Esophagus muscularis mucosa (tissue), 4 donors: ENCODE data around the gene TBC1D21. TPM values are rescaled to one million over a fixed set of nuclear protein-coding genes. Genes with fewer than 3 reads are reported as not detected.

Experiments
- DNase-seq: peaks from one replicate; pipeline ENCODE4 v3.0.0-alpha.2; 2017; ENCODE audit errors: extremely low spot score
- H3K27ac ChIP-seq, 4 donors: fragments of 200-600 bp; sonication (generic); replicated peaks in 1 of 4; 1 replicate in 3 of 4; 2 replicates in 1 of 4; pipeline ENCODE4 v1.5.1; 2016 to 2019; ENCODE audit warnings: mild to moderate bottlenecking in 1 of 4
- H3K27me3 ChIP-seq, 4 donors: fragments of 200-600 bp; sonication (generic); one replicate each; pipeline versions ENCODE4 v1.5.1 to v1.6.0; 2016 to 2019
- H3K36me3 ChIP-seq, 4 donors: fragments of 200-600 bp; sonication (generic); one replicate each; pipeline ENCODE4 v1.5.1; 2016 to 2019
- H3K4me1 ChIP-seq, 4 donors: fragments of 200-600 bp; sonication (generic); one replicate each; pipeline ENCODE4 v1.5.1; 2016 to 2019
- H3K4me3 ChIP-seq, 4 donors: fragments of 200-600 bp; sonication (generic); 1 replicate in 2 of 4; 2 replicates in 2 of 4; pipeline ENCODE4 v1.5.1; 2016 to 2019; ENCODE audit warnings: mild to moderate bottlenecking in 4 of 4, moderate library complexity in 1 of 4
- H3K9me3 ChIP-seq, 4 donors: fragments of 200-600 bp; sonication (generic); 1 replicate in 3 of 4; 2 replicates in 1 of 4; pipeline ENCODE4 v1.5.1; 2016 to 2019
- CTCF ChIP-seq, 3 experiments: fragments of 200-600 bp in 2 of 3; fragments of 450-650 bp in 1 of 3; sonication (generic) in 2 of 3; IDR thresholded peaks; one replicate each; pipeline ENCODE4 v1.5.1; 2017 to 2019; ENCODE audit warnings: antibody characterized with exemption in 3 of 3, mild to moderate bottlenecking in 2 of 3, moderate library complexity in 1 of 3
- EP300 ChIP-seq: sonication (generic); formaldehyde crosslinking; IDR thresholded peaks from one replicate; pipeline ENCODE4 v1.6.1; 2017; ENCODE audit warnings: antibody characterized with exemption
- POLR2A ChIP-seq: fragments of 450-650 bp; IDR thresholded peaks from one replicate; pipeline ENCODE4 v1.6.1; 2017; ENCODE audit warnings: antibody characterized with exemption, moderate library complexity, mild to moderate bottlenecking, low read depth
- POLR2AphosphoS5 ChIP-seq, 2 donors: sonication (generic); formaldehyde crosslinking; IDR thresholded peaks; one replicate each; pipeline ENCODE4 v1.6.1; 2017; ENCODE audit warnings: antibody characterized with exemption in 2 of 2
- WGBS: methylation state at CpG from one replicate; pipeline ENCODE4 v1.1.5; 2018; 5-methylcytosine and 5-hydroxymethylcytosine counted together
- intact Hi-C: fragments of 100-400 bp; cut with DNase I; formaldehyde crosslinking; loops from one replicate; pipeline ENCODE4 v1.15.1; 2023
- total RNA-seq, 4 donors: library from RNA; depleted of rRNA; stranded (reverse); fragments of >200 nt; gene quantifications; one replicate each; pipeline versions ENCODE4 v1.1.0 to v1.2.1, GENCODE V29; 2016

Gene TBC1D21
- total RNA-seq, 4 donors from 2014 or later: not detected

DNA sequence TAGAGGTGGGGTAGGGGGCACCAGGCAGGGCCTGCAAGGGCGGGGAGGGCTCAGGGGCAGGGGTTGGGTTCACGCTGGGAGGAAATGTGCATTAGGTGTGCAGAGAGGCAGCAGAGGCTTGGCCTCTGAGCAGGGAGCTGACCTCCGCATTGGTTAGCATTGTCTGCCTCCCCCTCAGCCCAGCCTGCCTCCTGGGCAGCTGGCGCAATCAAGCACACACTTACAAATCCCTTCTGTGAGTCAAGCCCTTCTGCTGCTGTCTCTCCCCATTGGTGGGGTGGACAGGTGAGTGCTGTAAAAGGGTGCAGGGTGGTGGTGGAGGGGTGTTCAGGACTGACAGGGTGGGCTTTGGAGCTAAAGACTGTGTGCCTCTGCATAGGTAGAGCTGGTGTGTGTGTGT is 62.2 kb downstream of the TBC1D21 start:
- H3K27me3 ChIP-seq: peaks cover 0 to 7% (median 0%) of the 10 kb centered on the region in 4 donors
- H3K36me3 ChIP-seq: peaks cover 0 to 20% (median 3%) of the 10 kb centered on the region in 4 donors
- no peak for DNase-seq
- no peak for TF ChIP-seq POLR2AphosphoS5 (IDR thresholded peaks at IDR 0.05)
- TF ChIP-seq CTCF (IDR thresholded peaks at IDR 0.05): no peak
- no peak for TF ChIP-seq EP300
- no peak for TF ChIP-seq POLR2A
- H3K27ac ChIP-seq: no peak overlapping the region
- intact Hi-C loops: no loop called here
- peaks cover 5 to 80% (median 54%) of the 10 kb centered on the region in 4 donors for H3K4me1 ChIP-seq
- H3K4me3 ChIP-seq: no peak overlapping the region
- H3K9me3 ChIP-seq: no peaks in the 10 kb centered on the region
- WGBS: 90% methylated on average over 4 of the region's 4 CpGs

GRCh38 chr15:73936181-73936580 is 62.8 kb downstream of the TBC1D21 start:
- intact Hi-C loops: no loop called here
- Histone ChIP-seq H3K4me3 (no peak overlapping the region), H3K9me3 (no peaks in the 10 kb centered on the region), H3K36me3 (peaks cover 0 to 20% (median 3%) of the 10 kb centered on the region in 4 donors), H3K27ac (peak overlapping the region in 3 of 4 donors; percentile 22 to 50 (median 38)), H3K27me3 (peaks cover 0 to under 1% (median 0%) of the 10 kb centered on the region in 4 donors), H3K4me1 (peaks cover 8 to 80% (median 54%) of the 10 kb centered on the region in 4 donors)
- no peak for DNase-seq
- 26% methylated on average over 5 of the region's 5 CpGs for WGBS
- no peak for TF ChIP-seq EP300
- peak in 1 of 2 donors; percentile 14 for TF ChIP-seq POLR2AphosphoS5 (IDR thresholded peaks at IDR 0.05)
- TF ChIP-seq CTCF (IDR thresholded peaks at IDR 0.05): peak in 1 of 3 experiments; percentile 18

- no peak for DNase-seq
- Histone ChIP-seq H3K27ac (peak overlapping the region; percentile 22 to 50 (median 36)), H3K36me3 (peaks cover 0 to 16% (median 2%) of the 10 kb centered on the region in 4 donors), H3K27me3 (no peaks in the 10 kb centered on the region), H3K4me3 (no peak overlapping the region), H3K9me3 (no peaks in the 10 kb centered on the region), H3K4me1 (peaks cover 11 to 80% (median 53%) of the 10 kb centered on the region in 4 donors)
- intact Hi-C loops: no loop called here
- WGBS: 58% methylated on average over 12 of the region's 12 CpGs
- no peak for TF ChIP-seq POLR2A
- no peak for TF ChIP-seq EP300
- no peak for TF ChIP-seq CTCF (IDR thresholded peaks at IDR 0.05)
- TF ChIP-seq POLR2AphosphoS5 (IDR thresholded peaks at IDR 0.05): no peak
Measured at GRCh38 chr15:73936588-73937290, 63.4 kb downstream of the TBC1D21 start.

- 85% methylated on average over 9 of the region's 10 CpGs for WGBS
- Histone ChIP-seq H3K4me1 (peaks cover 14 to 80% (median 51%) of the 10 kb centered on the region in 4 donors), H3K4me3 (no peak overlapping the region)
Measured at GRCh38 chr15:73937296-73937695, 63.9 kb downstream of the TBC1D21 start.

More at GRCh38 chr15:73937296-73937695, 63.9 kb downstream of the TBC1D21 start:
- intact Hi-C loops: no loop called here
- no peak for TF ChIP-seq EP300
- no peak for TF ChIP-seq POLR2A
- no peak for TF ChIP-seq POLR2AphosphoS5 (IDR thresholded peaks at IDR 0.05)
- no peak for TF ChIP-seq CTCF (IDR thresholded peaks at IDR 0.05)
- Histone ChIP-seq H3K27me3 (no peaks in the 10 kb centered on the region), H3K27ac (peak overlapping the region in 1 of 4 donors; percentile 15), H3K36me3 (peaks cover 0 to 12% (median 0%) of the 10 kb centered on the region in 4 donors), H3K9me3 (no peaks in the 10 kb centered on the region)
- no peak for DNase-seq
